OCI-LY1 (cell line): ENCODE results near the gene PDZRN4.

Experiments
- H2AFZ ChIP-seq: fragments of 200-600 bp; sonication (generic), shearing (Covaris generic); 2 replicates; pipeline ENCODE4 v1.6.0; 2014; ENCODE audit warnings: antibody characterized with exemption, mild to moderate bottlenecking, low read length
- H3F3A ChIP-seq: fragments of 200-600 bp; sonication (generic), shearing (Covaris generic); 2 replicates; pipeline ENCODE4 v1.6.0; 2014; ENCODE audit warnings: mild to moderate bottlenecking, antibody characterized with exemption, low read length, moderate library complexity; ENCODE audit not compliant: insufficient read depth
- H3K27ac ChIP-seq: fragments of 200-600 bp; sonication (generic); 2 replicates; pipeline ENCODE4 v1.5.1; 2014; ENCODE audit warnings: low read length, mixed run types, mild to moderate bottlenecking, low read depth; ENCODE audit not compliant: poor library complexity, severe bottlenecking
- H3K27me3 ChIP-seq: fragments of 200-600 bp; sonication (generic); 2 replicates; pipeline ENCODE4 v1.6.0; 2014; ENCODE audit warnings: antibody characterized with exemption, mild to moderate bottlenecking, low read length, moderate library complexity; ENCODE audit not compliant: insufficient read depth
- H3K36me3 ChIP-seq: fragments of 200-600 bp; sonication (generic); 2 replicates; pipeline ENCODE4 v1.6.1; 2014; ENCODE audit warnings: mild to moderate bottlenecking, antibody characterized with exemption, low read length, moderate library complexity, mixed read lengths; ENCODE audit not compliant: insufficient read depth
- H3K4me1 ChIP-seq: fragments of 200-600 bp; sonication (generic); 2 replicates; pipeline ENCODE4 v1.5.1; 2014; ENCODE audit warnings: mild to moderate bottlenecking, low read length, moderate library complexity; ENCODE audit not compliant: insufficient read depth, severe bottlenecking
- H3K4me2 ChIP-seq: fragments of 200-600 bp; sonication (generic), shearing (Covaris generic); 2 replicates; pipeline ENCODE4 v1.6.1; 2014; ENCODE audit warnings: low read length
- H3K4me3 ChIP-seq: fragments of 200-600 bp; sonication (generic); 2 replicates; pipeline ENCODE4 v1.5.1; 2014; ENCODE audit warnings: low read length, low read depth, mild to moderate bottlenecking, mixed read lengths; ENCODE audit not compliant: poor library complexity, severe bottlenecking
- H3K79me2 ChIP-seq: fragments of 200-600 bp; shearing (Covaris generic); 2 replicates; pipeline ENCODE4 v1.6.1; 2016; ENCODE audit warnings: mixed run types, low read length, mixed read lengths; ENCODE audit not compliant: insufficient read depth
- H3K9ac ChIP-seq: fragments of 200-600 bp; sonication (generic), shearing (Covaris generic); 2 replicates; pipeline ENCODE4 v1.6.1; 2014; ENCODE audit warnings: mild to moderate bottlenecking, low read length, mixed read lengths
- H3K9me2 ChIP-seq: fragments of 200-600 bp; sonication (generic), shearing (Covaris generic); 2 replicates; pipeline ENCODE4 v1.6.1; 2014; ENCODE audit warnings: low read depth, mild to moderate bottlenecking, low read length, mixed read lengths
- H3K9me3 ChIP-seq: fragments of 200-600 bp; shearing (Covaris generic); 2 replicates; pipeline ENCODE4 v1.6.1; 2014; ENCODE audit warnings: low read length, mixed read lengths
- H4K20me1 ChIP-seq: fragments of 200-600 bp; sonication (generic), shearing (Covaris generic); 2 replicates; pipeline ENCODE4 v1.6.0; 2016; ENCODE audit warnings: mild to moderate bottlenecking, low read length; ENCODE audit not compliant: insufficient read depth
- EZH2 ChIP-seq: fragments of 200-600 bp; sonication (generic), shearing (Covaris generic); IDR thresholded peaks from 2 replicates; pipeline ENCODE4 v1.8.0; 2017; ENCODE audit warnings: borderline replicate concordance, mixed run types, mild to moderate bottlenecking, antibody characterized with exemption, low read length, moderate library complexity, mixed read lengths
- TF ChIP-seq, protein P1 (sequence below): fragments of 200-600 bp; sonication (generic), shearing (Covaris generic); IDR thresholded peaks from 2 replicates; pipeline ENCODE4 v1.5.1; 2017; ENCODE audit warnings: mild to moderate bottlenecking, antibody characterized with exemption, low read length, moderate library complexity, mixed read lengths

PDZRN4 gene

DNA sequence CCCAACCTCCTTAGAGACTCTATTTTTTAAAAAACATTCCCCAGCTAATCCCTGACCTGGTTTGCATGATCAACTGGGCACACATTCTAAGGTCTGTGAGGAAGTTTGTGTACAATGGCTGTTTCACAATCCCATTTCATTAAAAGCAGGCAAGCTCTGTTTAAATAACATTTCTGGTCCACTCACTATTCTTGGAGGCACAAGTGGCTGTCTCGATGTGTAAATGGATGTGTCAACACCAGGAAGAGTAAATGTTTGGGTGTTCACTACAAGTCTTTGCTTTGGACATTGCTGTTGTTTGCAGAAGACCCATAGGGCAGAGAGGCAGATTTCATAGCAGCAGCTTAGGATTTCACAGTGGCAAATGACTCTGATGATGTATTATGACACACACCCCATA, 98.3 kb downstream of the PDZRN4 start:
- Histone ChIP-seq H3K9me2 (no peaks in the 10 kb centered on the region), H3K27me3 (no peaks in the 10 kb centered on the region), H4K20me1 (no peaks in the 10 kb centered on the region), H3K79me2 (no peaks in the 10 kb centered on the region), H3K9ac (no peak overlapping the region), H2AFZ (no peak overlapping the region), H3K4me1 (no peaks in the 10 kb centered on the region), H3K4me2 (no peak overlapping the region), H3K27ac (no peak overlapping the region), H3F3A (no peaks in the 10 kb centered on the region), H3K36me3 (no peaks in the 10 kb centered on the region), H3K9me3 (no peaks in the 10 kb centered on the region), H3K4me3 (no peak overlapping the region)
- no peak for TF ChIP-seq EZH2
- TF ChIP-seq, protein P1, sequence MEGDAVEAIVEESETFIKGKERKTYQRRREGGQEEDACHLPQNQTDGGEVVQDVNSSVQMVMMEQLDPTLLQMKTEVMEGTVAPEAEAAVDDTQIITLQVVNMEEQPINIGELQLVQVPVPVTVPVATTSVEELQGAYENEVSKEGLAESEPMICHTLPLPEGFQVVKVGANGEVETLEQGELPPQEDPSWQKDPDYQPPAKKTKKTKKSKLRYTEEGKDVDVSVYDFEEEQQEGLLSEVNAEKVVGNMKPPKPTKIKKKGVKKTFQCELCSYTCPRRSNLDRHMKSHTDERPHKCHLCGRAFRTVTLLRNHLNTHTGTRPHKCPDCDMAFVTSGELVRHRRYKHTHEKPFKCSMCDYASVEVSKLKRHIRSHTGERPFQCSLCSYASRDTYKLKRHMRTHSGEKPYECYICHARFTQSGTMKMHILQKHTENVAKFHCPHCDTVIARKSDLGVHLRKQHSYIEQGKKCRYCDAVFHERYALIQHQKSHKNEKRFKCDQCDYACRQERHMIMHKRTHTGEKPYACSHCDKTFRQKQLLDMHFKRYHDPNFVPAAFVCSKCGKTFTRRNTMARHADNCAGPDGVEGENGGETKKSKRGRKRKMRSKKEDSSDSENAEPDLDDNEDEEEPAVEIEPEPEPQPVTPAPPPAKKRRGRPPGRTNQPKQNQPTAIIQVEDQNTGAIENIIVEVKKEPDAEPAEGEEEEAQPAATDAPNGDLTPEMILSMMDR = no peak

DNA sequence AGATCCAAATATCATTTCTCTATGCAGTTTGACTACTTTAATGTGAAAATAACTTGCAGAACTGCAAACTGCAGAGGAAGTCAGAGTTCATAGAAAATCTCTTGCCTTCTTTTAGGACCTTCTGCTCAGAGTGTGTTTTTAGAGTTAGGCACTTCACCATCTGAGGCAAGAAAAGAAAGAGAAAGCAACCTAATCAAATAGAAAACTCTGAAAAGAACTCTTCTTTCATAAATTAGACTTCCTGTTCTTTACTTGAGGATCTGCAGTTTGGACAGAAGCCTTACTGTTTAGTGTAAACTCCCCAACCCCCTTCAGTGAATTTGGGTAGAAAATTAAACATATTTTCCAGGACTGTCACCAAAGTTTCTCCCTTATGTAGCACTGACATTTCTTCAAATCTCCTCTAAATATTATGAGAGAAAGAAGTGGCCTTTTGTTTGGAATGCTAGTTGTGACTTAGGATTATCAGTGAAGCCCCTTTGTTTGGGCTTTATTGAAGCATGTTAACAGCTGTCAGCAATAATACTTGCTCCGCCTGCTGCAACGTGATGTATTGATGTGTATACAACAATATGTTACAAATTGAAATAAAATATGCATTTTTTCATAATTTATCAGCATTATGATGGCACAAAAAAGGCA, 99.5 kb downstream of the PDZRN4 start:
- no peaks in the 10 kb centered on the region for H3K79me2 ChIP-seq
- TF ChIP-seq, protein P1 = no peak
- TF ChIP-seq EZH2 = no peak
- no peak overlapping the region for H3K9ac ChIP-seq
- no peaks in the 10 kb centered on the region for H3K9me3 ChIP-seq
- H3K9me2 ChIP-seq = no peaks in the 10 kb centered on the region
- no peaks in the 10 kb centered on the region for H3K36me3 ChIP-seq
- no peak overlapping the region for H3K27ac ChIP-seq
- H3K27me3 ChIP-seq = no peaks in the 10 kb centered on the region
- no peaks in the 10 kb centered on the region for H3K4me1 ChIP-seq
- no peak overlapping the region for H2AFZ ChIP-seq
- no peaks in the 10 kb centered on the region for H3F3A ChIP-seq
- no peak overlapping the region for H3K4me3 ChIP-seq
- no peaks in the 10 kb centered on the region for H4K20me1 ChIP-seq
- no peak overlapping the region for H3K4me2 ChIP-seq

GRCh38 chr12:41288142-41288811, 100.2 kb downstream of the PDZRN4 start:
- no peaks in the 10 kb centered on the region for H3K27me3 ChIP-seq
- H3K36me3 ChIP-seq = no peaks in the 10 kb centered on the region
- no peak overlapping the region for H3K27ac ChIP-seq
- no peaks in the 10 kb centered on the region for H4K20me1 ChIP-seq
- H3K9me2 ChIP-seq = no peaks in the 10 kb centered on the region
- no peaks in the 10 kb centered on the region for H3K9me3 ChIP-seq
- no peak overlapping the region for H3K4me3 ChIP-seq
- H3K79me2 ChIP-seq = no peaks in the 10 kb centered on the region
- H3K4me1 ChIP-seq = no peaks in the 10 kb centered on the region
- no peak overlapping the region for H2AFZ ChIP-seq
- H3K4me2 ChIP-seq = no peak overlapping the region
- TF ChIP-seq EZH2 = no peak
- TF ChIP-seq, protein P1 = no peak
- H3K9ac ChIP-seq = no peak overlapping the region
- no peaks in the 10 kb centered on the region for H3F3A ChIP-seq
